Frontal cortex (tissue), 4 donors: ENCODE data around the gene SDHAF1. TPM values are rescaled to one million over a fixed set of nuclear protein-coding genes. Genes with fewer than 3 reads are reported as not detected.

Experiments
- DNase-seq, 2 donors: peaks; one replicate each; pipeline ENCODE4 v3.0.0; 2012; ENCODE audit warnings: low spot score in 2 of 2
- FAIRE-seq: peaks from 2 replicates; lab custom pipeline; 2012; peaks lifted over from hg19 to GRCh38; lab: Jason Lieb, UNC
- total RNA-seq: library from RNA; depleted of rRNA; stranded (reverse); fragments of >200 nt; gene quantifications from one replicate; pipeline ENCODE4 v1.2.3, GENCODE V29; 2014
- donor health status: control.
- donor health status: control.
- donor health status: control.

SDHAF1 gene
- total RNA-seq, 1 donor from 2014 or later = 13.9 TPM

- FAIRE-seq = no peak
- no peak for DNase-seq
Observed at GRCh38 chr19:35986111-35986510, 8.9 kb upstream of the SDHAF1 start.

DNA sequence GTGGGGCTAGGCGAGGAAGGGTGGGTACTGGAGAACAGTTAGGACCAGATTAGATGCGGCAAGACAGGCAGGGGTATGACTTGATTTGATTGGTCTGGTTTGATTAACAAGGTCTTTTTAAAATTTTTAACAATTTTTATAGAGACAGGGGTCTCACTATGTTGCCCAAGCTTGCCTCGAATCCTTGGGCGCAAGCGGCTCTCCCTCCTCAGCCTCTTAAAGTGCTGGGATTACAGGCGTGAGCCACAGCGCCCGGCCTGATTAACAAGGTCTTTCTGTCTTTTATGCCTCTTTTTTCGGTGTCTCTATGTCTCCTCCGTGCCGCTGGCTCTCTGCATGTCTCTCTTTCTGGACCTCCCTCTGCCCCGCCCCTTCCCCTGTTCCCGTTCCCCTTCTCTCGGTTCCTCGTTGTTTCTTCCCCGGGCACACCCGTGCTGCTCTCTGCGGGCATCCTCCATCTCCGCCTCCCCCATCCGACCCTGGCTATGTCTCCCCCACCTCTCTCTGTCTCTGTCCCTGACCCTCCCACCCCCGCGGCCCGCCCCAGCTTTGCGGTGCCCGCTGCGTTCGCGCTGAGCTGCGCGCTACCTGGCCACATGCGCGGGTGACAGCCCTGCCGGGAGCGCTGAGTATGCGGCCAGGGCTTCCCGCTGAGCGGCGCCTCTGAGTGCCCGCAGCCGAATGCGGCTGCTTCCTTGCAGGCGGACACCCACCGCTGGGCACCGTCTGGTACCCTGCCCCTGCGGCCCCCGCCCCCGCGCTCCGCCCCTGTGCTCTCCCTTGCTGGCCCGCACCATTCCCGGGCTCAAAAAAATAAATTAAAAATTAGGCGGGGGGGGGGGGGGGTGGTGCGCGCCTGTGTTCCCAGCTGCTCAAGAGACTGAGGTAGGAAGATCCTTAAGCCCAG lies 8.1 kb upstream of the SDHAF1 start:
- no peak for FAIRE-seq
- DNase-seq = peak in 1 of 2 donors; percentile 59

GRCh38 chr19:35987571-35987896 lies 7.5 kb upstream of the SDHAF1 start:
- DNase-seq (no peak), FAIRE-seq (no peak)

DNA sequence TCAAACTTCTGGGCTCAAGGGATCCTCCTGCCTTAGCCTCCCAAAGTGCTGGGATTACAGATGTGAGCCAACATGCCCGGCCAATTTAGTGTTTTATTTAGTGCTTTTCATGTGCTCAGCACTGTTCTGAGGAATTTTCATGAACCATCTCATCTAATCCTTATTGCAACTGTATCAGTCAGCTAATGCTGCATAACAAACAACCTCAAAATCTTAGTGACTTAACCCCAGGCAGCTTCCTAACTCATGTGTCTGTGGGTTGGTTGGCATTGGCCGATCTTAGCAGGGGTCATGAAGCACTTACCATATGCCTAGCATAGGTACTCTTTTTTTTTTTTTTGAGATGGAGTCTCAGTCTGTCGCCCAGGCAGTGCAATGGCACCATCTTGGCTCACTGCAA lies 6.2 kb upstream of the SDHAF1 start:
- no peak for FAIRE-seq
- DNase-seq = no peak

DNA sequence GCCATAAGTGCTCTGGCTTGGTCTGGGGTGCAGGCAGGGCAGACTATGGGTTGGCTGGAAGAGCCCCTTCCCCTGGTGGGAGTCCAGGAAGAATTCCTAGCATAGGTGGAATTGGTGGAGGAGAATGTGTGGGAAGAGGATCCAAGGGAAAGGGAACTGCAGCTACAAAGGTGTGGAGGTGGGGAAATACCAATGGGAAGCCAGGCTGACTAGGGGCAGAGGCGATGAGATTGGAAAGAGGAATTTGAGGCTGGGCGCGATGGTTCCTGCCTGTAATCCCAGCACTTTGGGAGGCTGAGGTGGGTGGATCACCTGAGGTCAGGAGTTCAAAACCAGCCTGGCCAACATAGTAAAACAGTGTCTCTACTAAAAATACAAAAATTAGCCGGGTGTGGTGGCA lies 4.8 kb upstream of the SDHAF1 start:
- DNase-seq (no peak), FAIRE-seq (no peak)

- FAIRE-seq (no peak), DNase-seq (no peak)
Observed at GRCh38 chr19:35990771-35991730, 3.9 kb upstream of the SDHAF1 start.

- no peak for DNase-seq
- no peak for FAIRE-seq
Observed at GRCh38 chr19:35991731-35992450, 3.1 kb upstream of the SDHAF1 start.

DNA sequence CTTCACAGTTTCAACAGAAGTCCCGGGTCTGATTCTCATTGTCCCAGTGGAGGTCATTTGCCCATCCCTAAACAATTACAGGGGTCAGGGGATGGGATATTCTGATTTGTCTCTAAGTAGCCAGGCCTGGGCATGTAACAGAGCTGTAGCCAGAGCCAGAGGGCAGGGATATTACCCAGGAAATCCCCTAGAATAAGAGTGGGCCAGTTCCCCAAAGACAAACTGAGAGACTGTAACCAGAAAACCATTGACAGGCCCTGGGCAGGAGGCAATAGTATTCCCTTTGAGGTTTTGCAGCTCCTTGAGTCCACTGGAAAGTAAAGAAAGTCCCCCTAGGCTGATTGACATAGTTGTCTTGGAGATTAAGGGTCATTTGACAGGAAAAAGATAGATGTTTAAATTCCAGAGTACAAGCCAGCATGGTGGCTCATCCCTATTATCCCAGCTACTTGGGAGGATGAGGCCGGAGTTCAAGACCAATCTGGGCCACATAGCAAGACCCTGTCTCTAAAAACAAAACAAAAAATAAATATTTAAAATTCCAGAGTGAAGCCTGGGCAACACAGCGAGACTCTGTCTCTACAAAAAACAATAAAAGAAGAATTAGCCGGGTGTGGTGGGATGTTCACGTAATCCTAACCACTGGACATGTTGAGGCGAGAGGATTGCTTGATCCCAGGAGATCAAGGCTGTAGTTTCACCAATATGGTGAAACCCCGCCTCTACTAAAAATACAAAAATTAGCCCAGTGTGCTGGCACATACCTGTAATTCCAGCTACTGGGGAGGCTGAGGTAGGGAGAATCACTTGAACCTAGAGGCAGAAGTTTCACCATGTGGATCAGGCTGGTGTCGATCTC lies 1.9 kb upstream of the SDHAF1 start:
- DNase-seq (no peak), FAIRE-seq (no peak)

GRCh38 chr19:35993923-35994598 lies 927 bp upstream of the SDHAF1 start:
- DNase-seq = no peak

DNA sequence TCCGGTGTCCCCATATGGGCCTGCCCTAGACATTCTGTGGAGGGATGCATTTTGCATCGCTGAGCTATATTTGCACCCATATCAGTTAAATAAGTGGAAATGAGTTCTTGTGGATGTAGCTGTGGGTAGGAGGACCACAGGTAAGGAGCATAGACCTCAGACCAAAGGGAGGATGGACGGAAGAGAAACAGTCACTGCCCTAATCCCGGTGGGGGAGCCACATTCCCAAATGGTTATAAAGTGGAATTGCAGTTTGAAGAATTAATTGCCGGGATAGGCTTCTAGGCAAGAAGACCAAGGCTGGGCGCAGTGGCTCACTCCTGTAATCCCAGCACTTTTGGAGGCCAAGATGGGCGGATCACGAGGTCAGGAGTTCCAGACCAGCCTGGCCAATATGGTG lies 1.8 kb downstream of the SDHAF1 start:
- DNase-seq (no peak), FAIRE-seq (no peak)

More at GRCh38 chr19:35993923-35994598, 927 bp upstream of the SDHAF1 start:
- no peak for FAIRE-seq

DNA sequence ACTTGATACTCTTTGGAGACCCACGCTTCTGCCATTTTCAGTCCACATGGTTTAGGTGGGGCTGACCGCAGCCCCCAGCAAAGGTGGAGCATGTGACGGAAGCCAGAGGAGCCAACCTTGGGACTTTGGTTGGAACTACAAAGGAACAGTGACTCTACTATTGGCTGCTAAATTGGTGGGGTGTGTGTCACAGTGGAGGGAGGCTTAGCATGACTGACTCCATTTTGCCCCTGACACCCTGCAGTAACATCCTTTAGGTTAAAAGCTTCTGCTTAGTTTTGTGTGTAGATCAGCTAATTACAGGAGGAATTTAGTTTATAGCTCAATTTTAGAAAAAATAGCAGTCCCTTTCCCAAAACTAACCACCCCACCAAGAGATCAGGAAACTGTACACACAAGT lies 6.6 kb downstream of the SDHAF1 start:
- DNase-seq (no peak), FAIRE-seq (no peak)

DNA sequence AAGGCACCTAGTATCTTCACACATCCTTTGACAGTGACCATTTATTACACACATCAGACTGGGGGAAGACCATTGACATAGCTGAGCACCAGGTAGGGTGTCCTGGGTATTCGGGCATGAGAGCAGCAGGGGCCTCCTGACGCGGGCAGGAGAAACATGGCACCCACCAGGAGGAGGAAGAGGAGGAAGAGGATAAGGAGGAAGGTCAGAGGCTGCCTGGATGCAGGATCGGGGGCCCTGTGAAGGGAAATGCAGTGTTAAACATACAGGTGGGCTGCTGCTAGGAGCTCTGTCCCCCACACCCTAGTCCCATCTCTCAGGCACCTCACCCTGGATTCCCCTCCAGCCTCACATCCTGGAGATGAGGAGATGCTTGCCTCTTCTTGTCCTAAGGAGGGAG lies 8.3 kb downstream of the SDHAF1 start:
- DNase-seq = no peak
- no peak for FAIRE-seq

- FAIRE-seq (no peak), DNase-seq (no peak)
Observed at GRCh38 chr19:36006955-36007354, 12.0 kb downstream of the SDHAF1 start.

DNA sequence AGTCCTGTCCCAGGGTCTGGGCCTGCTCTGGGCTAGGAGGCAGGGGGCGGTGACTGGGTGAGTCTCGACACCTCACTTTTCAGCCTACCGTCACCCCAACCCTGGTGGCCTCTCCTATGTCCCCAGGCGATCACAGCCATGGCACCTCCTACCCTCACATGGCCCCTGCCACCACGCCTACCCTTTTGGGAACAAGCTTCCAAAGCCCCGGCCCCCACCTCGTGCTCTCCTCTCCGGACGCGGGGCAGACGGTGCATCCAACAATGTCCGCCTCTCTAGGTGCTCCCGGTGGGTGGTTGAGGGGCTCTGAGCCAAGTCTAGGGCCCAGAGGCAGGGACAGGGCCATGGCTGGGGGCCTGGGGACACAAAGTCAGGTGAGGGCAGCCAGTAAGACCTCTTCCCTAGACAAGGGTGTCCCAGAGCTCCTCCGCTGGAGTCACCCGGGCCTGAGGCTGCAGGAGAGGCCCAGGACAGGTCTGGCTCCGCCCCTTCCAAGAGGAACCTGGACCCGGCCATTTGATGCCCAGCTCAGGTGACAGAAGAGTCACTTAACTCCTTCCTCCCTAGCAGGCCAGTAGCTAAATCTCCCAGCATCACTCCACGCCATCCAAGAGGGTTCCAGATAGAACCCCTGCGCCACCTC lies 13.5 kb downstream of the SDHAF1 start, which contains the start of gene SYNE4:
Gene SYNE4 (minus strand): TSS at position 478 of the 643 bp plus-strand sequence. CDS start 132 bp downstream, at position 346.
- FAIRE-seq (no peak), DNase-seq (no peak)

- DNase-seq (peak; percentile 69 to 79), FAIRE-seq (no peak)
Observed at GRCh38 chr19:36009220-36009619, 14.2 kb downstream of the SDHAF1 start.

DNA sequence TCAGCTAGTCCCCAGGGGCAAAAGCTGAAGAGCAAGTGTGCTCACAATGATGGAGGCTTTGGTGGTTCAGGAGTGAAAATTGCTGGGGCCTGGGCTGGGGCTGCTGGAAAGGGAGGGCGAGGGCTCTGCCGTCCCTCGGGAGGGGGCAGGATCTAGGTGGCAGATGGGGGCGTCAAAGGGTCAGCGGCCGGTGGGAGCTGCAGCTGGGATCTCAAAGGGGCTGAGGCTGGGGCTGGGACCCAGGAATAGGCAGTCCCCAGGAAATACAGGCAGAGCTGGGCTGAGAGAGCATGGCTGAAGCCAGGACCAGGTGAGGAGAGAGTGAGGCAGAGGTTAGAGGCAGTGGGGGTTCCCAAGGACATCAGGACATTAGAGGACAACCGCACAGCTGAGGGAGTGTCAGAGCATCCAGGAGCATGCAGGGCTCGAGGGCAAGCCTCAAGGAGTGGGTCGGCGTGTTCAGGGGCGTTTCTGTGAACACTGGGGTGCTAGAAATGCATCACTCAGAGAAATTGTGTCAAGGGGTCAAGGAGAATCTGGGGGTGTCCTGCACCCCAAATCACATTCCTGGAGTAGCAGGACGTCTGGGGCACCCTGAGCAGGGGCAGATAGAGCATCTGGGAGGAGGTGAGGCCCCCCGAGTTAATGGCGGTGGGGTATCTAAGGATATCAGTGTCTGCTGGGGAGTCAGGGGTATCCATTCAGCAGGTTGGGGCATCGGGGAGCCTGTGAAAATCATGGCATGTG lies 14.8 kb downstream of the SDHAF1 start:
- DNase-seq = no peak
- no peak for FAIRE-seq

GRCh38 chr19:36010402-36010801 lies 15.4 kb downstream of the SDHAF1 start:
- no peak for DNase-seq
- FAIRE-seq = no peak
